OCI-LY1 (cell line): ENCODE results near the gene TMEM53.
"Not testable (repeated sequence)": the region's sequence is repeated elsewhere in the genome, so short reads cannot be mapped to it uniquely, and the experiment has no call there.

Experiments used
- EZH2 ChIP-seq: fragments of 200-600 bp; sonication (generic), shearing (Covaris generic); IDR thresholded peaks from 2 replicates; pipeline ENCODE4 v1.8.0; 2017; ENCODE audit warnings: borderline replicate concordance, mixed run types, mild to moderate bottlenecking, antibody characterized with exemption, low read length, moderate library complexity, mixed read lengths
- TF ChIP-seq, protein P1 (sequence below): fragments of 200-600 bp; sonication (generic), shearing (Covaris generic); IDR thresholded peaks from 2 replicates; pipeline ENCODE4 v1.5.1; 2017; ENCODE audit warnings: mild to moderate bottlenecking, antibody characterized with exemption, low read length, moderate library complexity, mixed read lengths

DNA sequence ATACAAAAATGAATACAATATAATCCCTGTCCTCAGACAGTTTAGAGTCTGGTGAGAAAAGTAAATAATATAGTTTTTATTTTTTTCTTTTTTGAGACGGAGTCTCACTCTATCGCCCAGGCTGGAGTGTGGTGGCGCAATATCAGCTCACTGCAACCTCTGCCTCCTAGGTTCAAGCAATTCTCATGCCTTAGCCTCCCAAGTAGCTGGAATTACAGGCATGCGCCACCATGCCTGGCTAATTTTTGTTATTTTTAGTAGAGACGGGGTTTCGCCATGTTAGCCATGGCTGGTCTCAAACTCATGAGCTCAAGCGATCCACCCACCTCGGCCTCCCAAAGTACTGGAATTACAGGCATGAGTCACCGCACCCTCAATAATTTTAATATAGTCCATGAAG is 25.1 kb upstream of the TMEM53 start:
- TF ChIP-seq, protein P1, sequence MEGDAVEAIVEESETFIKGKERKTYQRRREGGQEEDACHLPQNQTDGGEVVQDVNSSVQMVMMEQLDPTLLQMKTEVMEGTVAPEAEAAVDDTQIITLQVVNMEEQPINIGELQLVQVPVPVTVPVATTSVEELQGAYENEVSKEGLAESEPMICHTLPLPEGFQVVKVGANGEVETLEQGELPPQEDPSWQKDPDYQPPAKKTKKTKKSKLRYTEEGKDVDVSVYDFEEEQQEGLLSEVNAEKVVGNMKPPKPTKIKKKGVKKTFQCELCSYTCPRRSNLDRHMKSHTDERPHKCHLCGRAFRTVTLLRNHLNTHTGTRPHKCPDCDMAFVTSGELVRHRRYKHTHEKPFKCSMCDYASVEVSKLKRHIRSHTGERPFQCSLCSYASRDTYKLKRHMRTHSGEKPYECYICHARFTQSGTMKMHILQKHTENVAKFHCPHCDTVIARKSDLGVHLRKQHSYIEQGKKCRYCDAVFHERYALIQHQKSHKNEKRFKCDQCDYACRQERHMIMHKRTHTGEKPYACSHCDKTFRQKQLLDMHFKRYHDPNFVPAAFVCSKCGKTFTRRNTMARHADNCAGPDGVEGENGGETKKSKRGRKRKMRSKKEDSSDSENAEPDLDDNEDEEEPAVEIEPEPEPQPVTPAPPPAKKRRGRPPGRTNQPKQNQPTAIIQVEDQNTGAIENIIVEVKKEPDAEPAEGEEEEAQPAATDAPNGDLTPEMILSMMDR, result not testable (repeated sequence)
- not testable (repeated sequence) for TF ChIP-seq EZH2
